Ascending aorta (tissue), 2 donors: ENCODE measurements around the gene COX20. TPM values are rescaled to one million over a fixed set of nuclear protein-coding genes. Genes with fewer than 3 reads are reported as not detected.
"Not testable (repeated sequence)": the region's sequence is repeated elsewhere in the genome, so short reads cannot be mapped to it uniquely, and the experiment has no call there.

Experiments used
- DNase-seq, 2 donors: peaks; one replicate each; pipeline ENCODE4 v3.0.0-alpha.2; 2019; ENCODE audit warnings: low spot score in 2 of 2
- H3K27ac ChIP-seq, 2 donors: fragments of 200-600 bp; sonication (generic); one replicate each; pipeline ENCODE4 v1.5.1; 2016 to 2017; ENCODE audit warnings: mild to moderate bottlenecking in 1 of 2
- H3K27me3 ChIP-seq: fragments of 200-600 bp; sonication (generic); one replicate; pipeline ENCODE4 v1.5.1; 2017
- H3K36me3 ChIP-seq, 2 donors: fragments of 200-600 bp; sonication (generic); one replicate each; pipeline ENCODE4 v1.5.1; 2016
- H3K4me1 ChIP-seq, 2 donors: fragments of 200-600 bp; sonication (generic); one replicate each; pipeline ENCODE4 v1.5.1; 2016 to 2017; ENCODE audit warnings: mild to moderate bottlenecking in 1 of 2
- H3K4me3 ChIP-seq, 2 donors: fragments of 200-600 bp; sonication (generic); one replicate each; pipeline ENCODE4 v1.5.1; 2016 to 2017; ENCODE audit warnings: mild to moderate bottlenecking in 1 of 2
- H3K9me3 ChIP-seq, 2 donors: fragments of 200-600 bp; sonication (generic); one replicate each; pipeline ENCODE4 v1.5.1; 2016
- intact Hi-C: fragments of 100-400 bp; cut with DNase I; formaldehyde crosslinking; loops from one replicate; pipeline ENCODE4 v1.15.1; 2023
- total RNA-seq: library from RNA; depleted of rRNA; stranded (reverse); fragments of >200 nt; gene quantifications from one replicate; pipeline ENCODE4 v1.1.0, GENCODE V29; 2016
- TF ChIP-seq, protein P1 (sequence below), 3 experiments: fragments of 200-600 bp in 2 of 3; fragments of 450-650 bp in 1 of 3; sonication (generic) in 2 of 3; IDR thresholded peaks; one replicate each; pipeline ENCODE4 v1.5.1; 2016 to 2019; ENCODE audit warnings: antibody characterized with exemption in 3 of 3, mild to moderate bottlenecking in 1 of 3, moderate library complexity in 1 of 3

Gene COX20
- total RNA-seq, 1 donor from 2014 or later, result 8.2 TPM

DNA sequence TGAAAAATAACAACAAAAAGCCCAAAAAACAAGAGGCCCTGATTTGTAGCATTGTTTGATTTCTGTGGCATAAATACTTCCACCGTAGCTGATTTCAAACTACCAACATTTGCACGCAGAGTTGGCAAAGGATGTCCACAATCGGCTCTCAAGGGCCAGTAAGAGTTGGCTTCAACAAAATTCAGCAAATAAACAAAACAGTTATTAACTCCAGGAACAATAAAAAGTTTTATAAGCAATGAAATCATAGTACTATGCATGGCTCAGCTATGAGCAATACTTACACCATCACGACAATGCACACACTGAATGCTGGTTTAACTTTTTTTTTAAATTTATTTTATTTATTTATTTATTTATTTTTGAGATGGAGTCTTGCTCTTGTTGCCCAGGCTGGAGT, 8.7 kb upstream of the COX20 start:
- no peak overlapping the region for H3K4me3 ChIP-seq
- TF ChIP-seq, protein P1, sequence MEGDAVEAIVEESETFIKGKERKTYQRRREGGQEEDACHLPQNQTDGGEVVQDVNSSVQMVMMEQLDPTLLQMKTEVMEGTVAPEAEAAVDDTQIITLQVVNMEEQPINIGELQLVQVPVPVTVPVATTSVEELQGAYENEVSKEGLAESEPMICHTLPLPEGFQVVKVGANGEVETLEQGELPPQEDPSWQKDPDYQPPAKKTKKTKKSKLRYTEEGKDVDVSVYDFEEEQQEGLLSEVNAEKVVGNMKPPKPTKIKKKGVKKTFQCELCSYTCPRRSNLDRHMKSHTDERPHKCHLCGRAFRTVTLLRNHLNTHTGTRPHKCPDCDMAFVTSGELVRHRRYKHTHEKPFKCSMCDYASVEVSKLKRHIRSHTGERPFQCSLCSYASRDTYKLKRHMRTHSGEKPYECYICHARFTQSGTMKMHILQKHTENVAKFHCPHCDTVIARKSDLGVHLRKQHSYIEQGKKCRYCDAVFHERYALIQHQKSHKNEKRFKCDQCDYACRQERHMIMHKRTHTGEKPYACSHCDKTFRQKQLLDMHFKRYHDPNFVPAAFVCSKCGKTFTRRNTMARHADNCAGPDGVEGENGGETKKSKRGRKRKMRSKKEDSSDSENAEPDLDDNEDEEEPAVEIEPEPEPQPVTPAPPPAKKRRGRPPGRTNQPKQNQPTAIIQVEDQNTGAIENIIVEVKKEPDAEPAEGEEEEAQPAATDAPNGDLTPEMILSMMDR (IDR thresholded peaks at IDR 0.05), result no peak
- intact Hi-C loops, result no loop called here
- no peaks in the 10 kb centered on the region for H3K9me3 ChIP-seq
- H3K4me1 ChIP-seq, result no peaks in the 10 kb centered on the region
- H3K36me3 ChIP-seq, result no peaks in the 10 kb centered on the region
- H3K27ac ChIP-seq, result no peak overlapping the region
- no peak for DNase-seq
- no peaks in the 10 kb centered on the region for H3K27me3 ChIP-seq

DNA sequence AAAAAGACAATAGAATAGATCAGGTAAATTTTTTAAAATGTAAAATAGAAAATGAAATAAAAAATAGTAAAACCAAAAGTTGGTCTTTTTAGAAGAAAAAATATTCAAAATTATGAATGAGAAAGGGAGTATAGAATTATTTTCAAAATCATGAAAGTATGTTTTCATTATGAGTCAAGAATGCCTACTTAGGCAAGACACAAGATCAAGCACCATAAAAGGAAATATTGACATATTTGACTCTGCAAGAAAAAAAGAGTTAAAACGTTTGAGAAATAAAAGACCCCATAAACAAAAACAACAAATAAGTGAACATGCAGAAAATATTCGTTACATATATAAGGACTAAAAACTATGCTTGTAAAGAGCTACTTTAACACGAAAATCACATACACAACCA, 4.8 kb upstream of the COX20 start:
- Histone ChIP-seq H3K9me3 (no peaks in the 10 kb centered on the region), H3K4me1 (peaks cover 0 to 4% of the 10 kb centered on the region in 2 donors), H3K27ac (no peak overlapping the region), H3K27me3 (no peaks in the 10 kb centered on the region), H3K4me3 (no peak overlapping the region), H3K36me3 (no peaks in the 10 kb centered on the region)
- TF ChIP-seq, protein P1 (IDR thresholded peaks at IDR 0.05), result no peak
- intact Hi-C loops, result loop anchor here (10.0 kb wide), 3 partner anchors 214 to 786 kb away; partner anchors contain the start of gene ADSS2
- no peak for DNase-seq

DNA sequence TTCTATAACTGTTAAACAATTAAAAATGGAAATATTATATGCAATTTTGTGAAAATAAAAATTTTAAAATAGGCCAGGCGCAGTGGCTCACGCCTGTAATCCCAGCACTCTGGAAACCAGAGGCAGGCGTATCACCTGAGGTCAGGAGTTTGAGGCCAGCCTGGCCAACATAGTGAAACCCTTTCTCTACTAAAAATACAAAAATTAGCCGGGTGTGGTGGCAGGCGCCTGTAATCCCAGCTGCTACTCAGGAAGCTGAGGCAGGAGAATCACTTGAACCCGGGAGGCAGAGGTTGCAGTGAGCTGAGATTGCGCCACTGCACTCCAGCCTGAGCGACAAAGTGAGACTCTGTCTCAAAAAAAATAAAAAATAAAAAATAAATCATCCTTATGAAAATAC, 2.2 kb upstream of the COX20 start:
- intact Hi-C loops, result loop anchor here (10.0 kb wide), 3 partner anchors 212 to 788 kb away; partner anchors contain the start of gene ADSS2
- peak overlapping the region; percentile 67 to 76 for H3K4me3 ChIP-seq
- TF ChIP-seq, protein P1 (IDR thresholded peaks at IDR 0.05), result peak in 1 of 3 experiments; percentile 1
- not testable (repeated sequence) for H3K9me3 ChIP-seq, H3K36me3 ChIP-seq, DNase-seq, H3K27me3 ChIP-seq
- H3K4me1 ChIP-seq, result peaks cover 0 to 13% of the 10 kb centered on the region in 2 donors
- H3K27ac ChIP-seq, result peak overlapping the region; percentile 98 to 99

DNA sequence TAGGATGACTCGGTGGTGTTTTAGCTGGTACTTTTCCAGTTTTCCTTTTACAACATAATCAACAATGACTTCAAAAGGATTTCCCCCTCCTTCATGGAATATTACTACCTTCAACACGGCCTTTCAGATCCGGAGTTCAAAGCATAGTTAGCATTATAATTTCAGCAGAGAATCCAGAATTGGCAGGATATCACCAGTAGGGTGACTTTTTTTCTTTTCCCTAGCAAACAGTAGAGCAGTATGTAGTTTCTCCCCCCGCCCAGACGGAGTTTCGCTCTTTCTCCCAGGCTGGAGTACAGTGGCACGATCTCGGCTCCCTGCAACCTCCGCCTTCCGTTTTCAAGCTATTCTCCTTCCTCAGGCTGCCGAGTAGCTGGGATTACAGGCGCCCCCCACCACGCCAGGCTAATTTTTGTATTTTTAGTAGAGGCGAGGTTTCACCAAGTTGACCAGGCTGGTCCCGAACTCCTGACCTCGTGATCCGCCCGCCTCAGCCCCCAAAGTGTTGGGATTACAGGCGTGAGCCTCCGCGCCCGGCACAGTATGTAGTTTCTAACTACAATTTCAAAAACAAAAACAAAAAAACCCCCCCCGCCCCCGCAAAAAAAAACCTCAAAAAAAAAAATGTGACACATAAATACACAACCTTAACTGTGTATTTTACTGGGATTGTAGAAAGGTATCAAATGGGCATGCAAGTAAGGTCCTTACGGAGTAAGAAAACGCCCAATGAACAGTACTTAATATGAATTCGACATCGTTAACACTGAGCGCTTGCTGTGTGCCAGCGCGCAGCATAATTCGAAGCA, 1.5 kb upstream of the COX20 start:
- TF ChIP-seq, protein P1 (IDR thresholded peaks at IDR 0.05), result peak; percentile 3 to 23 (median 12)
- Histone ChIP-seq H3K36me3 (no peaks in the 10 kb centered on the region), H3K27me3 (no peaks in the 10 kb centered on the region), H3K9me3 (no peaks in the 10 kb centered on the region), H3K27ac (peak overlapping the region; percentile 98 to 99), H3K4me1 (peaks cover 0 to 13% of the 10 kb centered on the region in 2 donors), H3K4me3 (peak overlapping the region; percentile 67 to 76)
- intact Hi-C loops, result loop anchor here (1.0 to 10.0 kb wide), 5 partner anchors 104 to 789 kb away; partner anchors contain the start of genes ADSS2 and DESI2
- peak in 1 of 2 donors; percentile 72 for DNase-seq

DNA sequence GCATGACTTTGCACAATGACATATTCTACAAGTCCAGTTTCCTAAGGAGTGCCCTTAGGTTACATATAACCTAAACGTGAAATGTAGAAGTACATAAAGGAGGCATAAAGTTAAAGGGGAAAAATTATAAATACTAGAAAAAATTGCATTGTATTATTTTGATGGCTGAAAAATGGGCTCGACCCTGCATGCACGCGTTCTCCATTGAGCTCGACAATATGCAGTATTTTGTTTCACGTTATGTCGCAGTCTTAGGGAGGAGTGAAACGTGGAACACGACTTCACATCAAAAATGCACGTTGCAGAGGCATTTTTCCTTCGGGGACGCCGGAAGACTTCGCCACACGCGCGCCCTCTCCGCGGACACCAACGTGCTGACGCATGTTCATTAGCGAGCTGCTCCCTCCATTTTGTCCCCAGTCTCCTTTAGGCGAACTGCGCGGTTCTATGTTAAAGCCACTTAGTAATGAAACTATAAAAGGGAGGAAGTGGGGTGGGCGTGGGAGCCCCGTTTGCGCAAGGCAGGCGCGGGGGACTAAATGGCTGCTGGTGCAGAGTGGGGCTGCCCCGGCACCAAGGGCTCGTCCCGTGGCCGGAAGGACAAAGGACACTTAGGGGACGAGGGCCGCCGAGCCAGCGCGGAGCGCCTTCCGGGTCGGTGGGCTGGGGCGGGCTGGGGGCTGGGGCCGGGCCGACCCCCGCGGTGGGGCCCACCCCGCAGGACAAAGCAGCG, 749 bp upstream of the COX20 start:
- Histone ChIP-seq H3K27me3 (no peaks in the 10 kb centered on the region), H3K4me1 (peaks cover 0 to 13% of the 10 kb centered on the region in 2 donors), H3K4me3 (peak overlapping the region; percentile 67 to 76), H3K36me3 (peaks cover 0 to 2% of the 10 kb centered on the region in 2 donors), H3K9me3 (no peaks in the 10 kb centered on the region), H3K27ac (peak overlapping the region; percentile 98 to 99)
- intact Hi-C loops, result loop anchor here (1.0 to 10.0 kb wide), 7 partner anchors 29 to 790 kb away; partner anchors contain the start of genes ADSS2 and DESI2
- TF ChIP-seq, protein P1 (IDR thresholded peaks at IDR 0.05), result no peak
- peak; percentile 63 to 93 for DNase-seq
